Effector CD8-positive, alpha-beta T cell (primary cell): ENCODE data around the gene ODF2L.

Experiments
- DNase-seq: peaks from one replicate; lab custom pipeline; 2025; lab: John Stamatoyannopoulos, UW

ODF2L gene

DNA sequence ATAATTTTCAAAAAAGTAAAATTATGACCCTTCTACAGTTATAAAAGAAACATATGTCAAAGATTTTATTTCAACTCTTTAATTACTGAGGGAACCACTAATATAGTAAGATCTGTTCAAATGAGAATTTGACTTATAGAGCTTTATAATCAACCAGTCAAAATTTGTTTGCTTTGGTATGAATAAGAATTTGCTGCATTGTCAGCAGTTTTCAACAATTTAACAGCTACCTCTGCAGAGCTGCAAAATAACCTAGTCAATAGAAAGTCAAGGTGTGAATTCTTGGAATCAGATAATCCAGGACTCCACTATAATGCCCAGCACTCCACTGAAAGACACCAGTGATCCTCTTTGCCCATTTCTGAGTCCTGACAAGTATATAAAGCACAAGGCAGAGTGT lies 78.2 kb downstream of the ODF2L start:
- DNase-seq, result no peak

DNA sequence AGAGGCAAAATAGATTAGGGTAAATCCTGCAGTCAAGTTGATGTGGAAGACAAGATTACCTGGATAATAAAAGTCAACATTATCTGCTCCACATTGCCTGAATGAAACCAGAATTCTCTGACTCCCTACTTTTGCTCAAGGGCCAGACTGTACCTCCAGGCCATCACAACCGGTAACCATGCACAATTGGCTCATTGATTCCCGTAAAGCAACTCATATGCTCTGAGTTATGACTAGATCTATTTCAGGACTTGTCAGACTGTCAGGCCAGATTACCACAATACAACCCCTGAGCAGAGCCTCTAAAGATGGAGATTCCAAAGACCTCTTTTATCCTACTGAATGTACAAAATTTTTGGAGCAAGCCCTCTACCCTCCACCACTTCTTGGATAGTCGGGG lies 90.4 kb downstream of the ODF2L start:
- DNase-seq, result no peak

- no peak for DNase-seq
Observed at GRCh38 chr1:86303041-86303690, 93.0 kb downstream of the ODF2L start.
